DMS79 (cell line): ENCODE measurements around the gene IRF6.

Source experiments
- DNase-seq: peaks from one replicate; lab custom pipeline; 2025; lab: John Stamatoyannopoulos, UW

IRF6 gene

GRCh38 chr1:209790286-209791193 is 15.4 kb downstream of the IRF6 start:
- DNase-seq: no peak

- no peak for DNase-seq
These were observed 16.7 kb downstream of the IRF6 start for GRCh38 chr1:209789245-209789644.

GRCh38 chr1:209787551-209787950 is 18.4 kb downstream of the IRF6 start:
- no peak for DNase-seq

- DNase-seq: no peak
These were observed 19.8 kb downstream of the IRF6 start for GRCh38 chr1:209786146-209786545.

- DNase-seq: no peak
These were observed 20.4 kb downstream of the IRF6 start for GRCh38 chr1:209785592-209785991.

- DNase-seq: peak; percentile 98
These were observed 21.4 kb downstream of the IRF6 start, which contains the start of gene C1orf74 for GRCh38 chr1:209784265-209785169. TSS of gene C1orf74 (minus strand) at chr1:209784559. CDS start at chr1:209783634, 925 bp downstream.

GRCh38 chr1:209783386-209783785 is 22.6 kb downstream of the IRF6 start:
- DNase-seq: no peak

GRCh38 chr1:209780268-209780667 is 25.7 kb downstream of the IRF6 start:
- no peak for DNase-seq

GRCh38 chr1:209778102-209778501 is 27.8 kb downstream of the IRF6 start:
- no peak for DNase-seq

GRCh38 chr1:209777587-209777986 is 28.4 kb downstream of the IRF6 start:
- no peak for DNase-seq

- DNase-seq: no peak
These were observed 30.3 kb downstream of the IRF6 start for GRCh38 chr1:209775678-209776077.

GRCh38 chr1:209774592-209774991 is 31.4 kb downstream of the IRF6 start:
- DNase-seq: no peak

- no peak for DNase-seq
These were observed 33.8 kb downstream of the IRF6 start for GRCh38 chr1:209772126-209772525.

- DNase-seq: no peak
These were observed 35.1 kb downstream of the IRF6 start for GRCh38 chr1:209770636-209771415.

- DNase-seq: no peak
These were observed 36.0 kb downstream of the IRF6 start for GRCh38 chr1:209769971-209770370.

GRCh38 chr1:209769171-209769904 is 36.6 kb downstream of the IRF6 start:
- no peak for DNase-seq

GRCh38 chr1:209768354-209768774 is 37.6 kb downstream of the IRF6 start:
- no peak for DNase-seq

- no peak for DNase-seq
These were observed 38.2 kb downstream of the IRF6 start for GRCh38 chr1:209767706-209768105.

- no peak for DNase-seq
These were observed 38.8 kb downstream of the IRF6 start for GRCh38 chr1:209767096-209767495.

GRCh38 chr1:209766051-209766450 is 39.9 kb downstream of the IRF6 start:
- DNase-seq: no peak

- no peak for DNase-seq
These were observed 44.8 kb downstream of the IRF6 start for GRCh38 chr1:209761011-209761635.
